Measurements from ENCODE around the gene CAMTA1. TPM values are rescaled to one million over a fixed set of nuclear protein-coding genes. Genes with fewer than 3 reads are reported as not detected.

CAMTA1 gene
- total RNA-seq, 1 donor from 2014 or later = 47.9 TPM

- Histone ChIP-seq H3K4me1 (no peaks in the 10 kb centered on the region), H3K27me3 (ENCODE audit: low read depth) (peaks cover 17% of the 10 kb centered on the region), H3K9me3 (no peaks in the 10 kb centered on the region), H3K36me3 (no peaks in the 10 kb centered on the region), H3K27ac (no peak overlapping the region), H3K4me3 (no peak overlapping the region)
- no peak for TF ChIP-seq CTCF (IDR thresholded peaks at IDR 0.05)
- intact Hi-C loops (cut with DNase I) = no loop called here
- DNase-seq (no peak), ATAC-seq (no peak)
Measured at GRCh38 chr1:7084232-7084894, 299.1 kb downstream of the CAMTA1 start.

GRCh38 chr1:7085521-7085920 is 300.3 kb downstream of the CAMTA1 start:
- Histone ChIP-seq H3K36me3 (no peaks in the 10 kb centered on the region), H3K4me3 (no peak overlapping the region), H3K4me1 (no peaks in the 10 kb centered on the region), H3K9me3 (no peaks in the 10 kb centered on the region), H3K27me3 (ENCODE audit: low read depth) (peaks cover 17% of the 10 kb centered on the region), H3K27ac (no peak overlapping the region)
- ATAC-seq = peak in 1 of 2 donors; percentile 24
- DNase-seq = no peak
- intact Hi-C loops (cut with DNase I) = no loop called here
- TF ChIP-seq CTCF (IDR thresholded peaks at IDR 0.05) = no peak

GRCh38 chr1:7086106-7086505 is 300.9 kb downstream of the CAMTA1 start:
- no peaks in the 10 kb centered on the region for H3K4me1 ChIP-seq
- TF ChIP-seq CTCF (IDR thresholded peaks at IDR 0.05) = no peak
- no peaks in the 10 kb centered on the region for H3K9me3 ChIP-seq
- no peak for ATAC-seq
- no peaks in the 10 kb centered on the region for H3K36me3 ChIP-seq
- intact Hi-C loops (cut with DNase I) = no loop called here
- peaks cover 17% of the 10 kb centered on the region for H3K27me3 ChIP-seq (ENCODE audit: low read depth)
- no peak overlapping the region for H3K4me3 ChIP-seq
- no peak overlapping the region for H3K27ac ChIP-seq
- DNase-seq = no peak

DNA sequence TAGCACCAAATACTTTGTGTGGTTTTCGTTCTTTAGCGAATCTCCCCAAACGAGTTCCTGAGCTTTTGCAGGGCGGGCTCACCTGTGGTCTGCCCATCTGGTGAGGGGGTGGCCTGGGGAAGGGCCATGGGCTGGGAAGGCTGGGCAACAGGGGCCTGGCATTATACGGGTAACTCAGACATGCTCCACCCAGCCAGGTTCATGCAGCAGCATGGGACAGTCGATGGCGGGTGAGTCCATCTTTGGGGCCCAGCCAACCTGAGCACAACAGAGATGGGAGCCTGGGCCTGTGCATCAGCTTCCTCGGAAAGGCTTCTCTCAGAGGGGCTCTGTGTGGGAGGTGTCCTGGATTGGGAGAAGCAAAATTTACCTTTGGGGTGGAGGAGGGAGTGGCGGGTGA is 302.6 kb downstream of the CAMTA1 start:
- TF ChIP-seq CTCF (IDR thresholded peaks at IDR 0.05) = no peak
- ATAC-seq (no peak), DNase-seq (no peak)
- no peaks in the 10 kb centered on the region for H3K9me3 ChIP-seq
- H3K36me3 ChIP-seq = no peaks in the 10 kb centered on the region
- H3K27me3 ChIP-seq (ENCODE audit: low read depth) = peaks cover 17% of the 10 kb centered on the region
- H3K4me3 ChIP-seq = no peak overlapping the region
- intact Hi-C loops (cut with DNase I) = no loop called here
- H3K27ac ChIP-seq = no peak overlapping the region
- no peaks in the 10 kb centered on the region for H3K4me1 ChIP-seq

- DNase-seq = no peak
- H3K9me3 ChIP-seq = no peaks in the 10 kb centered on the region
- H3K4me3 ChIP-seq = no peak overlapping the region
- H3K27me3 ChIP-seq (ENCODE audit: low read depth) = peaks cover 10% of the 10 kb centered on the region
- no peak for TF ChIP-seq CTCF (IDR thresholded peaks at IDR 0.05)
- no peak for ATAC-seq
- intact Hi-C loops (cut with DNase I) = no loop called here
- H3K4me1 ChIP-seq = no peaks in the 10 kb centered on the region
- H3K27ac ChIP-seq = no peak overlapping the region
- no peaks in the 10 kb centered on the region for H3K36me3 ChIP-seq
Measured at GRCh38 chr1:7089497-7089896, 304.2 kb downstream of the CAMTA1 start.

Measured in lower lobe of right lung (tissue), 2 donors.